ENCODE measurements around the gene IGFBP4. TPM values are rescaled to one million over a fixed set of nuclear protein-coding genes. Genes with fewer than 3 reads are reported as not detected.

The IGFBP4 gene
- total RNA-seq, 1 donor, result 314 TPM

- no peak for TF ChIP-seq CTCF (IDR thresholded peaks at IDR 0.05; ENCODE audit: insufficient read depth, low read length)
- DNase-seq (ENCODE audit: low read depth), result no peak
- H3K4me3 ChIP-seq (ENCODE audit: low read depth, low read length), result no peak overlapping the region
These were observed 12.0 kb upstream of the IGFBP4 start for GRCh38 chr17:40431231-40431602.

GRCh38 chr17:40432864-40433528 is 10.3 kb upstream of the IGFBP4 start:
- no peak for TF ChIP-seq CTCF (IDR thresholded peaks at IDR 0.05; ENCODE audit: insufficient read depth, low read length)
- DNase-seq (ENCODE audit: low read depth), result peak; percentile 83
- no peak overlapping the region for H3K4me3 ChIP-seq (ENCODE audit: low read depth, low read length)

- DNase-seq (ENCODE audit: low read depth), result peak; percentile 19
- TF ChIP-seq CTCF (IDR thresholded peaks at IDR 0.05; ENCODE audit: insufficient read depth, low read length), result peak; percentile 52
- no peak overlapping the region for H3K4me3 ChIP-seq (ENCODE audit: low read depth, low read length)
These were observed 9.5 kb upstream of the IGFBP4 start for GRCh38 chr17:40433551-40434415.

- no peak for DNase-seq (ENCODE audit: low read depth)
- no peak overlapping the region for H3K4me3 ChIP-seq (ENCODE audit: low read depth, low read length)
- no peak for TF ChIP-seq CTCF (IDR thresholded peaks at IDR 0.05; ENCODE audit: insufficient read depth, low read length)
These were observed 6.6 kb upstream of the IGFBP4 start for GRCh38 chr17:40436636-40437035.

- no peak for TF ChIP-seq CTCF (IDR thresholded peaks at IDR 0.05; ENCODE audit: insufficient read depth, low read length)
- peak; percentile 57 for DNase-seq (ENCODE audit: low read depth)
- H3K4me3 ChIP-seq (ENCODE audit: low read depth, low read length), result no peak overlapping the region
These were observed 6.0 kb upstream of the IGFBP4 start for GRCh38 chr17:40437095-40437732.

- H3K4me3 ChIP-seq (ENCODE audit: low read depth, low read length), result no peak overlapping the region
- TF ChIP-seq CTCF (IDR thresholded peaks at IDR 0.05; ENCODE audit: insufficient read depth, low read length), result no peak
- no peak for DNase-seq (ENCODE audit: low read depth)
These were observed 3.1 kb upstream of the IGFBP4 start for GRCh38 chr17:40440166-40440565.
